ENCODE results near the gene ZBTB32. TPM values are rescaled to one million over a fixed set of nuclear protein-coding genes. Genes with fewer than 3 reads are reported as not detected.

Gene ZBTB32
- total RNA-seq, 1 experiment from 2014 or later: not detected

GRCh38 chr19:35693835-35694599, 10.3 kb upstream of the ZBTB32 start:
- peak; percentile 98 for DNase-seq (ENCODE audit: low spot score)

GRCh38 chr19:35695895-35696422, 8.4 kb upstream of the ZBTB32 start:
- no peak for DNase-seq (ENCODE audit: low spot score)

DNA sequence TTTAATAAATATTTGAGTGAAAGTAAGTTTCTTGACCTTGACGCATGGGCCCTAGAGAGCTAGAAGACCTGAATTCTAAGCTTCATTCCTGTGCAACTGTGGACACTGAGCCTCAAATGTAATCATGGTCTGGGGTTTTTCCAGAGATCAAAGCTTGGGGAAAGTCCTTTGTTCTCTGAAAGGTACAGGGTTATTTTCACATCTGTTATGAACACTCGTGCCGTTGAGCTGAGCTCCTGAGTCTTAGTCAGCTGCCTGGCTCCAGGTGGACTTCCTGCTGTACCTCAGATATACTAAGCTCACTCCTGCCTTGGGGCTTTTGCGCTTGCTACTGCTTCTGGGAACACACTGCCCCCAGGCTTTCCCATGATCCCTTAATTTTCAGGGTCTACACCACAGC, 7.5 kb upstream of the ZBTB32 start:
- DNase-seq (ENCODE audit: low spot score): no peak

- peak; percentile 99 for DNase-seq (ENCODE audit: low spot score)
Measured at GRCh38 chr19:35702223-35703012, 1.9 kb upstream of the ZBTB32 start.

DNA sequence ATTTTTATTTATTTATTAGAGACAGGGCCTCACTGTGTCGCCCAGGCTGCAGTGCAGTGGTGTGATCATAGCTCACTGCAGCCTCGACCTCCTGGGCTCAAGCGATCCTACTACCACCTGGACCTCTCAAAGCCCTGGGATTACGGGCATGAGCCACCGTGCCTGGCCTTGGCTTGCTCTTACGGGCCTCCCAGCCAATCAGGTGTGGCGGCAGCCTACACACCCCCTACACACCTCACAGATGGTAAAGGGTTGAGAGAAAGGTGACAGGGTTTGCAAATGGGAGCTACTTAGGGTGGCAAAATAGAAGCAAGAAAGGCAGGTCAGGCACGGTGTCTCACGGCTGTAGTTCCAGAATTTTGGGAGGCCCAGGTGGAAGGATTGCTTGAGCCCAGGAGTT, 1.0 kb upstream of the ZBTB32 start:
- no peak for DNase-seq (ENCODE audit: low spot score)

- DNase-seq (ENCODE audit: low spot score): no peak
Measured at GRCh38 chr19:35708391-35708790, 4.0 kb downstream of the ZBTB32 start.

DNA sequence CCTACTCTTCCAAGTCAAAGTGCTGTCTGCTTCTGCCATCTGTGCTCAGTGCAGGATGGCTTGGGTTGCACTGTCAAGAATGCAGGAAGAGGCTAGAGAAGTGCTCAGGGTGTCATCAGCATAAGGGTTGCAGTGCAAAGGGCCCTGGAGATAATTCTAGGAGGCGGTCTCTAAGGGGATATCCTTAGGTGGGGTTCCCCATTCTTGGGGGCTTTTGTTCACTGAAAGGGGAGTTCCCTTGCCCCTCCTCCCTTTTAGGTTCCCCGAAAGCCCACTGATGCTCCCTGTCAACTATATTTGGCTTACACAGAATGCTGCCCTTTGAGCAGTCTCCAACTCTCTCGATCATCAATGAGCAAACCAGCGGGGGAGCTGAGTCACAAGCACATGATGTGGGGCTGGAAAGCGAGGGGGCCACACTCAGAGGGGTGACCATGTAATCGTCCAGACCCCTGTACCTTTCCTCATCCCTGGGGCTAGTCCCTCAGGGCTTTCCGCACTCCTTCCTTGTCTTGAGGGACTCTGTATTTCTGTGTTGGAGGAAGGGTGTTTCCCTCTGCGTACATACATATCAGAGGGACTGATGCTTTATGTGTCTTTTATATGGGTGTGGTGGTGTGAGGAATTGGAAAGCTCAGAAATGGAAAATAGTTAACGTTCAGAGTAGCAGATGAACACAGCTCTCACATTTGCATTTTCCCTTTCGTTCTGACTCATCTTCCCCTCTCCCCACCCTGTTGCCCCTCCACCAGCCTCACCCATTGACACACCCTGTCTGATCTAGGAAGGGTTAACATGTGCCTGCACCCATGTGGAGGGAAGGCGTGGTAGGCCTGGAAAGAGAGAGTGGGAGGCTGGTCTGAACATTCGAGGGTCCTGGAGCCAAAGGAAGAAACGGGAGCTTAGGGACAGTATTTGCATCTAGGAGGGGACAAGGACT, 6.7 kb downstream of the ZBTB32 start:
- DNase-seq (ENCODE audit: low spot score): no peak

GRCh38 chr19:35712567-35713505, 8.5 kb downstream of the ZBTB32 start:
- DNase-seq (ENCODE audit: low spot score): no peak

DNA sequence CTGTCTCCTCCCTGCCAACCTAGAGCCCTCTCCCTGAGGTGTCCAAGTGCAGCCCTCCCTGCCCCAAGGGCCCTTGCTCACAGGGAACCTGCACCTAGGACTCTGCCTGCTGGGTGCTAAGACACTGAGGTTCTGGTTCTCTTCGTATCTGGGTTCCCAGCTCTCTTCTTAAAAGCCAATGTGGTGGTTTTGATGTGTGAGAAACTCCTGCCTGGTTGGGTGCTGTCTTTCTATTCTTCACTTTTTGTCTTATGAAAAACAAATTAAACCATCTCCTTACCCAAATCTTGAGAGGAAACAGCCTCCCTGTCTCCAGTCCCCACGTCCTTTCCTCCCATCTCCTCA, 9.1 kb downstream of the ZBTB32 start:
- DNase-seq (ENCODE audit: low spot score): no peak

DNA sequence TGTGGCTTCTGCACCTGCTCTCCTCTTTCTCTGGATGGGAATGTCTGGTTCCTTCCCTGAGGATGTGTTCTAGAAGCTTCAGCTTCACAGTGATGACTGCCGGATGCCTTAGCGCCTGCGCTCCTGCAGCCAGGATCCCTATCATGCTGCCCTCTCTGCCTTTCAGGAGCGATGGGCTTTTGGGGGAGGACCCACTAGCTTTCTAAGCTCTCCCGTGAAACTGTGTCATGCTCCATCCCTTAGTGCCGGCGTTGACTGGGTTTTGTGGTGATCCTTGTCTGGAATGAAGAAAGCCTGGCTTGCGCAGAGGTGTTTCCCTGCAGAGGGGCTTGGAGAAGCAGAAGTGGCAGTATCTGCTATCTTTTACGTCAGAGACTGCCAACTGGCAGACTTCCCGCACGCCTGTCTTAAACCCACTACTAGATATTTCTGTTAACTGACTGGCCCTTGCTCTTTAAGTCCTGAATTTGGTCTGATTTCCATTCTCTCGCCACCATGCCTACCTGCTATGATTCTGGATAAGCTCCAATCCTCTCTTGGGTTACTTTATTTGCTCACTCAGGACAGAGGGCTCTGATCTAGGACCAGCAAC, 9.6 kb downstream of the ZBTB32 start:
- DNase-seq (ENCODE audit: low spot score): no peak

DNA sequence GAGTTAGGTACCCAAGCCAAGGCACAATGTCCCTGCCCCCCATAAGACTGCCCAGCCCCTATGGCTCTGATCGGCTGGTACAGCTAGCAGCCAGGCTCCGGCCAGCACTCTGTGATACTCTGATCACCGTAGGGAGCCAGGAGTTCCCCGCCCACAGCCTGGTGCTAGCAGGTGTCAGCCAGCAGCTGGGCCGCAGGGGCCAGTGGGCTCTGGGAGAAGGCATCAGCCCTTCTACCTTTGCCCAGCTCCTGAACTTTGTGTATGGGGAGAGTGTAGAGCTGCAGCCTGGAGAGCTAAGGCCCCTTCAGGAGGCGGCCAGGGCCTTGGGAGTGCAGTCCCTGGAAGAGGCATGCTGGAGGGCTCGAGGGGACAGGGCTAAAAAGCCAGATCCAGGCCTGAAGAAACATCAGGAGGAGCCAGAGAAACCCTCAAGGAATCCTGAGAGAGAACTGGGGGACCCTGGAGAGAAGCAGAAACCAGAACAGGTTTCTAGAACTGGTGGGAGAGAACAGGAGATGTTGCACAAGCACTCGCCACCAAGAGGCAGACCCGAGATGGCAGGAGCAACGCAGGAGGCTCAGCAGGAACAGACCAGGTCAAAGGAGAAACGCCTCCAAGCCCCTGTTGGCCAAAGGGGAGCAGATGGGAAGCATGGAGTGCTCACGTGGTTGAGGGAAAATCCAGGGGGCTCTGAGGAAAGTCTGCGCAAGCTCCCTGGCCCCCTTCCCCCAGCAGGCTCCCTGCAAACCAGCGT, 10.4 kb downstream of the ZBTB32 start:
- no peak for DNase-seq (ENCODE audit: low spot score)

DNA sequence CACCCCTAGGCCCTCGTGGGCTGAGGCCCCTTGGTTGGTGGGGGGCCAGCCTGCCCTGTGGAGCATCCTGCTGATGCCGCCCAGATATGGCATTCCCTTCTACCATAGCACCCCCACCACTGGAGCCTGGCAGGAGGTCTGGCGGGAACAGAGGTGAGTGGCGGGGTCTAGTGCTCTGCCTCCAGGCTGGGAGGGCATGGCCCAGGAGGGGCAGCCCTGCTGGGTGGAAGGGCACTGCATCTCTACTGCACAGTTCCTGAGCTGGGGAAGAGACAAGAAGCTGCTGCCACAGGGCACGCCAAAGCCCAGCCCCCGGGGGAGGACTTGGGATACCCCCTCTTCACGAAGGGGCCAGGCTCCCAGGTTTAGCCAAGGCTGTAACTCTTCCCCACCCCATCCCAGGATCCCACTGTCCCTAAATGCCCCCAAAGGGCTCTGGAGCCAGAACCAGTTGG, 11.0 kb downstream of the ZBTB32 start:
- no peak for DNase-seq (ENCODE audit: low spot score)

GRCh38 chr19:35715981-35716800, 11.8 kb downstream of the ZBTB32 start:
- peak; percentile 59 for DNase-seq (ENCODE audit: low spot score)

GRCh38 chr19:35716801-35717664, 12.7 kb downstream of the ZBTB32 start:
- peak; percentile 98 for DNase-seq (ENCODE audit: low spot score)

- DNase-seq (ENCODE audit: low spot score): peak; percentile 98
Measured at GRCh38 chr19:35717665-35718344, 13.4 kb downstream of the ZBTB32 start, which contains the start of gene KMT2B. TSS of gene KMT2B (plus strand) at chr19:35718003. CDS start at chr19:35718019, 16 bp downstream.

DNA sequence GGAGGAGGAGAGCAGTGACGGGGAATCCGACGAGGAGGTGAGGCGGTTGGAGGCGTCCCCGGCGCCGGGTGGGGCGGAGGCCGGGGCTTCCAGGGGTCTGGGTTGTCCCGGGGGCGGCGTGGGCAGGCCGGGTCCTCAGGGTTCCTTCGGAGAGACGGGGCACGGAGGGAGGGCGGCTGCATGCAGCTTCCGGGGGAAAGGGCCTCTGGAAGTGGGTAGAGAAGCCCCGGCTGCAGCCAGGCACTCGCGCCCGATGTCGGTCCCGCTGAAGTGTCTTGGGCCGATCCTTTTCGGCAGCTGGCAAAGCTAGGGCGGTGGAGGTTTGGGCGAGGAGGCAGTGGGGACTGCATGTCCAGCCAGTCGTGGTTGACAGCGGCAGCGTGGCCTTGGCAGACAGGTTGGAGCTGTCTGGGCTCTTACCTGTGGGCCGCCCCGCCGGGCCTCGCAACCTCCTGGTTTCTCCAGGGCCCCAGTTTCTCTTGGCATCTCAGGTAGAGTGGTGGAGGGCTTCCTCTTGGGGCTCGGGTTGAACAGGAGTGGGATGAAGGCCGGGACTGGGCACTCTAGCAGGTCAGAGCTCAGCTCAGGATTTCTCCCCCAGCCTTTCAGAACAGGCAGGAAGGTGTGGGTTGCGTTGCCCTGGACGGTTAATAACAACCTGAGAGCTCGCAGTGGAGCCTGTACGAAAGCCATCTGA, 14.1 kb downstream of the ZBTB32 start:
- peak; percentile 51 for DNase-seq (ENCODE audit: low spot score)
